SK-N-SH (cell line): ENCODE results near the gene USP32. TPM values are rescaled to one million over a fixed set of nuclear protein-coding genes. Genes with fewer than 3 reads are reported as not detected.
A peak's percentile ranks its signal among the peaks of the same experiment; 100 is the strongest.

Experiments
- CTCF ChIA-PET: fragments of 300-600, 350-600 bp; formaldehyde crosslinking; extraction: SDS; loops from one replicate; lab custom pipeline; 2021; lab: Yijun Ruan, JAX
- POLR2A ChIA-PET: fragments of 350-600 bp; sonication (Branson Sonifier 250); formaldehyde crosslinking; extraction: SDS; loops from one replicate; lab custom pipeline; 2020; ENCODE audit warnings: antibody characterized with exemption, inconsistent platforms; lab: Yijun Ruan, JAX
- DNase-seq: peaks from one replicate; pipeline ENCODE4 v3.0.0; 2012
- H2AFZ ChIP-seq: fragments of 200-600 bp; sonication (generic); 2 replicates; pipeline ENCODE4 v1.8.1; 2016; ENCODE audit warnings: antibody characterized with exemption, mild to moderate bottlenecking, low read depth
- H3F3A ChIP-seq: fragments of 200-600 bp; sonication (generic); replicated peaks from 2 replicates; pipeline ENCODE3; 2016; ENCODE audit warnings: antibody characterized with exemption, mild to moderate bottlenecking; ENCODE audit not compliant: insufficient read depth
- H3K27ac ChIP-seq, 2 experiments: fragments of 200-500 bp in 1 of 2; fragments of 200-600 bp in 1 of 2; sonication (Bioruptor generic) in 1 of 2; sonication (generic), shearing (Covaris generic) in 1 of 2; 2 replicates each; pipeline versions ENCODE4 v1.5.1 to v1.6.1; 2014 to 2016; ENCODE audit warnings: low read depth in 2 of 2, inconsistent platforms in 1 of 2, low read length in 1 of 2, mild to moderate bottlenecking in 1 of 2, mixed read lengths in 1 of 2
- H3K27me3 ChIP-seq: fragments of 200-600 bp; sonication (generic), shearing (Covaris generic); 2 replicates; pipeline ENCODE4 v1.6.1; 2016; ENCODE audit warnings: mixed run types; ENCODE audit not compliant: insufficient read depth
- H3K36me3 ChIP-seq, 2 experiments: fragments of 200-500 bp in 1 of 2; fragments of 200-600 bp in 1 of 2; sonication (Bioruptor generic) in 1 of 2; sonication (generic) in 1 of 2; replicated peaks in 1 of 2; 2 replicates each; pipeline versions ENCODE3 to v1.5.1; 2014 to 2016; ENCODE audit warnings: low read length in 1 of 2, mild to moderate bottlenecking in 1 of 2; ENCODE audit not compliant: insufficient read depth in 2 of 2, control insufficient read depth in 1 of 2
- H3K4me1 ChIP-seq, 2 experiments: fragments of 200-500 bp in 1 of 2; fragments of 200-600 bp in 1 of 2; sonication (Bioruptor generic) in 1 of 2; sonication (generic), shearing (Covaris generic) in 1 of 2; 2 replicates each; pipeline versions ENCODE4 v1.5.1 to v1.6.1; 2014 to 2016; ENCODE audit warnings: low read depth in 1 of 2, low read length in 1 of 2, mixed run types in 1 of 2; ENCODE audit not compliant: insufficient read depth in 2 of 2, control insufficient read depth in 1 of 2
- H3K4me2 ChIP-seq: fragments of 200-600 bp; sonication (generic), shearing (Covaris generic); 2 replicates; pipeline ENCODE4 v1.6.1; 2017; ENCODE audit warnings: mixed run types
- H3K4me3 ChIP-seq, 2 experiments: fragments of 200-500 bp in 1 of 2; fragments of 200-600 bp in 1 of 2; sonication (Bioruptor generic) in 1 of 2; sonication (generic), shearing (Covaris generic) in 1 of 2; 2 replicates each; pipeline versions ENCODE4 v1.5.1 to v1.8.1; 2014 to 2016; ENCODE audit warnings: low read depth in 2 of 2, inconsistent platforms in 1 of 2, low read length in 1 of 2, mild to moderate bottlenecking in 1 of 2, mixed read lengths in 1 of 2, moderate library complexity in 1 of 2
- H3K79me2 ChIP-seq: fragments of 200-600 bp; sonication (generic); 2 replicates; pipeline ENCODE4 v1.8.1; 2017; ENCODE audit warnings: mild to moderate bottlenecking; ENCODE audit not compliant: insufficient read depth
- H3K9ac ChIP-seq: fragments of 200-600 bp; sonication (generic); 2 replicates; pipeline ENCODE4 v1.6.1; 2017; ENCODE audit warnings: mixed run types
- H3K9me2 ChIP-seq: fragments of 200-600 bp; sonication (generic); 2 replicates; pipeline ENCODE4 v1.6.1; 2017; ENCODE audit warnings: mixed run types
- H3K9me3 ChIP-seq: fragments of 200-600 bp; sonication (generic); 2 replicates; pipeline ENCODE4 v1.6.1; 2017; ENCODE audit warnings: mixed run types, mild to moderate bottlenecking, moderate library complexity
- H4K20me1 ChIP-seq: fragments of 200-600 bp; sonication (generic); 2 replicates; pipeline ENCODE4 v1.6.1; 2017; ENCODE audit warnings: mild to moderate bottlenecking, mixed run types; ENCODE audit not compliant: insufficient read depth
- ELF1 ChIP-seq: IDR thresholded peaks from 2 replicates; pipeline ENCODE4 v1.4.0; 2012
- EP300 ChIP-seq, 2 experiments: IDR thresholded peaks; 2 replicates each; pipeline versions ENCODE4 v1.4.0 to v1.6.1; 2012; ENCODE audit warnings: borderline replicate concordance in 1 of 2, low read depth in 1 of 2, low read length in 1 of 2
- FOXM1 ChIP-seq: IDR thresholded peaks from 2 replicates; pipeline ENCODE4 v1.4.0; 2012; ENCODE audit warnings: low read depth, mild to moderate bottlenecking
- GABPA ChIP-seq: IDR thresholded peaks from 2 replicates; pipeline ENCODE4 v1.4.0; 2012; ENCODE audit warnings: low read depth, mild to moderate bottlenecking
- JUND ChIP-seq: IDR thresholded peaks from 2 replicates; pipeline ENCODE4 v1.4.0; 2012
- MEF2A ChIP-seq: IDR thresholded peaks from 2 replicates; pipeline ENCODE4 v1.4.0; 2012; ENCODE audit warnings: low read depth, borderline replicate concordance
- NFIC ChIP-seq: IDR thresholded peaks from 2 replicates; pipeline ENCODE4 v1.4.0; 2012; ENCODE audit warnings: borderline replicate concordance
- NRF1 ChIP-seq: IDR thresholded peaks from 2 replicates; pipeline ENCODE4 v1.6.1; 2012; ENCODE audit warnings: low read depth, mild to moderate bottlenecking, low read length
- POLR2AphosphoS5 ChIP-seq: IDR thresholded peaks from 2 replicates; pipeline ENCODE4 v1.6.1; 2012; ENCODE audit warnings: low read depth, low read length
- RCOR1 ChIP-seq: fragments of 150-350 bp; IDR thresholded peaks from 2 replicates; pipeline ENCODE4 v1.6.1; 2017; ENCODE audit warnings: antibody characterized with exemption, low read length
- RFX5 ChIP-seq: IDR thresholded peaks from 2 replicates; pipeline ENCODE4 v1.6.1; 2012; ENCODE audit warnings: mild to moderate bottlenecking, improper control_type of control experiment, low read length
- SIN3A ChIP-seq: IDR thresholded peaks from 2 replicates; pipeline ENCODE4 v1.6.1; 2012; ENCODE audit warnings: low read depth, mild to moderate bottlenecking, low read length, moderate library complexity, borderline replicate concordance
- SMC3 ChIP-seq: IDR thresholded peaks from 2 replicates; pipeline ENCODE4 v1.6.1; 2012; ENCODE audit warnings: low read depth, low read length, improper control_type of control experiment
- TAF1 ChIP-seq: IDR thresholded peaks from 2 replicates; pipeline ENCODE4 v1.6.1; 2012; ENCODE audit warnings: low read depth, mild to moderate bottlenecking, low read length, moderate library complexity, borderline replicate concordance
- YY1 ChIP-seq: IDR thresholded peaks from 2 replicates; pipeline ENCODE4 v1.4.0; 2012; ENCODE audit warnings: low read depth, mild to moderate bottlenecking
- WGBS: methylation state at CpG from one replicate; pipeline ENCODE4 v1.1.6; 2017; ENCODE audit warnings: low lambda C conversion rate; 5-methylcytosine and 5-hydroxymethylcytosine counted together
- polyA plus RNA-seq, 3 experiments: library from polyadenylated mRNA; depleted of rRNA; stranded (reverse); fragments of >200 nt; gene quantifications; 2 replicates each; pipeline ENCODE4 v1.2.3, GENCODE V29; 2012
- TF ChIP-seq, protein P1 (sequence below): fragments of 150-350 bp; IDR thresholded peaks from 2 replicates; pipeline ENCODE4 v1.6.1; 2017; ENCODE audit warnings: antibody characterized with exemption, low read length, low read depth, borderline replicate concordance
- TF ChIP-seq, protein P2 (sequence below): fragments of 200-600 bp; sonication (generic); IDR thresholded peaks from 2 replicates; pipeline ENCODE4 v1.6.1; 2017; ENCODE audit warnings: antibody characterized with exemption, mild to moderate bottlenecking, moderate library complexity
- TF ChIP-seq, protein P3 (sequence below): IDR thresholded peaks from 2 replicates; pipeline ENCODE4 v1.4.0; 2012; ENCODE audit warnings: low read depth, borderline replicate concordance
- TF ChIP-seq, protein P4 (sequence below): IDR thresholded peaks from 2 replicates; pipeline ENCODE4 v1.4.0; 2012; ENCODE audit warnings: low read depth
- TF ChIP-seq, protein P5 (sequence below): fragments of 150-350 bp; IDR thresholded peaks from 2 replicates; pipeline ENCODE4 v1.6.1; 2016; ENCODE audit warnings: mild to moderate bottlenecking, low read depth, low read length

Gene USP32
- polyA plus RNA-seq, 1 of the 3 experiments (the other 2 are of a cell fraction) = 25.6 TPM

DNA sequence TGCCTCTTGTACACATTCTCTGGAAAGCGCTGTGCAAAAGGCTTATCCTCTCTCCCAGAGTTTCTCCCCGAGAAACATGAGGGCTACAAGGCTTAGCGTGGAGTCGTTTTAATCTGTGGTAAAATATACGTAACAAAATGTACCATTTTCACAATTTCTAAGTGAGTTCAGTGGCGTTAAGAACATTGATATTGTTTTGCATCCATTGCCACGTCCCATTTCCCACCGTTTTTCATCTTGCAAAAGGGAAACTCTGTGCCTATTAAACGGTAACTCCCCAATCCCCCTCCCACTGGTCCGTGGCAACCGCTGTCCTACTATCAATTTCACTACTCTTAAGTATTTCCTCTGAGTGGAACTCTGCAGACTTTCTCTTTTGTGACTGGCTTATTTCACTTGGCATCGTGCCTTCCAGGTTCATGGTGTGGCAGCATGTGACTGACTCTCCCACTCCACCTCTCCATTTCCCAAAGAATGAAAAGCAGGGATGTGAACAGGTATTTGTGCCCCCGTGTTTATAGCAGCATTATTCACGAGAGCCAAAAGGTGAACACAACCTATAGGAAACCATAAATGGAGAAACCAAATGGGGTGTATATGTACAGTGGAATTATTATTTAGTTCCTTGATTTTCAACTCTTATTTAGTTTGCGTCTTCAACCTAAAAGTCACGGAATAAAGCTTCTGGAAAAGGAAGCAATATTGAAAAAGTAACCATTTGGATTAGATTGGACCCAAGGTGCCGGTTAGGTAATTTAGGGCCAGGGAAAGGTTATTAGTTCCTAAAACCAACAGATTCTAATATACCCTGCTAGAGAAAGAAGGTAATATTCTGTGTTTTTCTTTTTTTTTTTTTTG lies 1.1 kb upstream of the USP32 start (continued):
- TF ChIP-seq, protein P1, sequence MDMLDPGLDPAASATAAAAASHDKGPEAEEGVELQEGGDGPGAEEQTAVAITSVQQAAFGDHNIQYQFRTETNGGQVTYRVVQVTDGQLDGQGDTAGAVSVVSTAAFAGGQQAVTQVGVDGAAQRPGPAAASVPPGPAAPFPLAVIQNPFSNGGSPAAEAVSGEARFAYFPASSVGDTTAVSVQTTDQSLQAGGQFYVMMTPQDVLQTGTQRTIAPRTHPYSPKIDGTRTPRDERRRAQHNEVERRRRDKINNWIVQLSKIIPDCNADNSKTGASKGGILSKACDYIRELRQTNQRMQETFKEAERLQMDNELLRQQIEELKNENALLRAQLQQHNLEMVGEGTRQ = no peak
- TF ChIP-seq GABPA = no peak
- TF ChIP-seq RFX5 = no peak
- TF ChIP-seq, protein P2, sequence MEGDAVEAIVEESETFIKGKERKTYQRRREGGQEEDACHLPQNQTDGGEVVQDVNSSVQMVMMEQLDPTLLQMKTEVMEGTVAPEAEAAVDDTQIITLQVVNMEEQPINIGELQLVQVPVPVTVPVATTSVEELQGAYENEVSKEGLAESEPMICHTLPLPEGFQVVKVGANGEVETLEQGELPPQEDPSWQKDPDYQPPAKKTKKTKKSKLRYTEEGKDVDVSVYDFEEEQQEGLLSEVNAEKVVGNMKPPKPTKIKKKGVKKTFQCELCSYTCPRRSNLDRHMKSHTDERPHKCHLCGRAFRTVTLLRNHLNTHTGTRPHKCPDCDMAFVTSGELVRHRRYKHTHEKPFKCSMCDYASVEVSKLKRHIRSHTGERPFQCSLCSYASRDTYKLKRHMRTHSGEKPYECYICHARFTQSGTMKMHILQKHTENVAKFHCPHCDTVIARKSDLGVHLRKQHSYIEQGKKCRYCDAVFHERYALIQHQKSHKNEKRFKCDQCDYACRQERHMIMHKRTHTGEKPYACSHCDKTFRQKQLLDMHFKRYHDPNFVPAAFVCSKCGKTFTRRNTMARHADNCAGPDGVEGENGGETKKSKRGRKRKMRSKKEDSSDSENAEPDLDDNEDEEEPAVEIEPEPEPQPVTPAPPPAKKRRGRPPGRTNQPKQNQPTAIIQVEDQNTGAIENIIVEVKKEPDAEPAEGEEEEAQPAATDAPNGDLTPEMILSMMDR = no peak
- TF ChIP-seq, protein P3, sequence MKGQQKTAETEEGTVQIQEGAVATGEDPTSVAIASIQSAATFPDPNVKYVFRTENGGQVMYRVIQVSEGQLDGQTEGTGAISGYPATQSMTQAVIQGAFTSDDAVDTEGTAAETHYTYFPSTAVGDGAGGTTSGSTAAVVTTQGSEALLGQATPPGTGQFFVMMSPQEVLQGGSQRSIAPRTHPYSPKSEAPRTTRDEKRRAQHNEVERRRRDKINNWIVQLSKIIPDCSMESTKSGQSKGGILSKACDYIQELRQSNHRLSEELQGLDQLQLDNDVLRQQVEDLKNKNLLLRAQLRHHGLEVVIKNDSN = peak; percentile 73; the same call in 1 of the 2 replicates
- no peak for TF ChIP-seq JUND

DNA sequence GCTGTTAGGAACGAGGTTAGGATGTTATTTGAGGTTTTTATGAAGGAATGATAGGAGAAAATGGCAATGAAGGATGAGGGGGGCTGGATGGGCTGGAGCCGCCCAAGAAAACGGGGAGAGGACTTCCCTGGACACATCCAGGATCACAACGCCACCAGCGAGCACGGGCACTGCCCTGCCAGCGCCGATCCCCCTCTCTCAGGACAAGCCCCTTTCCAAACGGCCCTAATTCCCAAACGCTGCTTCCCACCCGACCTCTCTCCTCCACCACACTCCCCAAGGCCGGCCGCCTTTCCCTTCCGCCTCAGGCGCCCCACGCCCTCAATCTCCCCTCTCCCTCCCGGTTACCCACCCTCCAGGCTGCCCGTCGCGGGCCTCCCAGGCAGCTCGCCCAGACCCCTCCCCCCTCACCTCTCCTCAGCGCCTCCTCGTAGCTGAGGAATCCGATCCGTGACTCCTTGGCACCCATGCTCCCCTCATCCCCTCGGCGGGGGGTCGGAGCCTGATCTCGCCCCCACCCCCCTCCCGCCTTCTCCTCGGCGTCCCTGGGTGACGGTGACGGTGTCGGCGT lies 377 bp downstream of the USP32 start:
- Histone ChIP-seq H2AFZ (peak overlapping the region; percentile 15; the same call in 1 of the 2 replicates), H3K27ac (peak overlapping the region; percentile 98 to 99), H3K9ac (peak overlapping the region; percentile 92), H3K4me3 (peak overlapping the region; percentile 65 to 86), H4K20me1 (peaks cover 34% of the 10 kb centered on the region), H3K27me3 (no peaks in the 10 kb centered on the region), H3F3A (peaks cover 21% of the 10 kb centered on the region), H3K79me2 (peaks cover 51% of the 10 kb centered on the region), H3K9me3 (no peaks in the 10 kb centered on the region), H3K4me1 (peaks cover 14 to 24% of the 10 kb centered on the region in 2 experiments), H3K9me2 (no peaks in the 10 kb centered on the region), H3K4me2 (peak overlapping the region; percentile 76), H3K36me3 (no peaks in the 10 kb centered on the region)
- CTCF ChIA-PET = interaction anchor here (0.6 to 2.6 kb wide), 10 partner anchors 8 to 248 kb away, joined by 3 to 13 read pairs (median 3); no protein-coding TSS in a partner anchor
- DNase-seq = no peak
- WGBS = under 1% methylated on average over 35 of the region's 36 CpGs
- POLR2A ChIA-PET = interaction anchor here (0.7 to 1.3 kb wide), 10 partner anchors 8 to 313 kb away, joined by 3 to 6 read pairs (median 3); partner anchors contain the start of genes HEATR6 and PPM1D
- TF ChIP-seq YY1 (no peak), SIN3A (0 out of 2 replicates have a peak, but pooled peaks have one; percentile 44), JUND (no peak), ELF1 (no peak), RCOR1 (no peak), POLR2AphosphoS5 (no peak; the same call in 1 of the 2 replicates), MEF2A (no peak), EP300 (IDR thresholded peaks at IDR 0.05; ENCODE audit: borderline replicate concordance in 1 of 2, low read depth in 1 of 2, low read length in 1 of 2) (0 out of 4 replicates have a peak, but pooled peaks of 1 of the 2 experiments have one; percentile 8), NRF1 (no peak), TAF1 (peak; percentile 60), SMC3 (no peak), NFIC (no peak; the same call in 1 of the 2 replicates), FOXM1 (no peak), RFX5 (no peak; the same call in 1 of the 2 replicates)
- TF ChIP-seq, protein P1 = no peak
- TF ChIP-seq, protein P4, sequence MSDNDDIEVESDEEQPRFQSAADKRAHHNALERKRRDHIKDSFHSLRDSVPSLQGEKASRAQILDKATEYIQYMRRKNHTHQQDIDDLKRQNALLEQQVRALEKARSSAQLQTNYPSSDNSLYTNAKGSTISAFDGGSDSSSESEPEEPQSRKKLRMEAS = no peak; the same call in 1 of the 2 replicates
- TF ChIP-seq, protein P5, sequence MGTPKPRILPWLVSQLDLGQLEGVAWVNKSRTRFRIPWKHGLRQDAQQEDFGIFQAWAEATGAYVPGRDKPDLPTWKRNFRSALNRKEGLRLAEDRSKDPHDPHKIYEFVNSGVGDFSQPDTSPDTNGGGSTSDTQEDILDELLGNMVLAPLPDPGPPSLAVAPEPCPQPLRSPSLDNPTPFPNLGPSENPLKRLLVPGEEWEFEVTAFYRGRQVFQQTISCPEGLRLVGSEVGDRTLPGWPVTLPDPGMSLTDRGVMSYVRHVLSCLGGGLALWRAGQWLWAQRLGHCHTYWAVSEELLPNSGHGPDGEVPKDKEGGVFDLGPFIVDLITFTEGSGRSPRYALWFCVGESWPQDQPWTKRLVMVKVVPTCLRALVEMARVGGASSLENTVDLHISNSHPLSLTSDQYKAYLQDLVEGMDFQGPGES = no peak
- TF ChIP-seq, protein P2 = no peak
